ENCODE results near the gene CNDP2. TPM values are rescaled to one million over a fixed set of nuclear protein-coding genes. Genes with fewer than 3 reads are reported as not detected.

The CNDP2 gene
- total and polyA plus RNA-seq, 2 donors (not counting 1 experiment from before 2014, with no cell fraction given), result 121 to 182 TPM

- TF ChIP-seq EZH2 (IDR thresholded peaks at IDR 0.05; ENCODE audit: borderline replicate concordance, insufficient read depth, low read depth, low read length, poor library complexity, severe bottlenecking), result no peak
- TF ChIP-seq, protein P1, sequence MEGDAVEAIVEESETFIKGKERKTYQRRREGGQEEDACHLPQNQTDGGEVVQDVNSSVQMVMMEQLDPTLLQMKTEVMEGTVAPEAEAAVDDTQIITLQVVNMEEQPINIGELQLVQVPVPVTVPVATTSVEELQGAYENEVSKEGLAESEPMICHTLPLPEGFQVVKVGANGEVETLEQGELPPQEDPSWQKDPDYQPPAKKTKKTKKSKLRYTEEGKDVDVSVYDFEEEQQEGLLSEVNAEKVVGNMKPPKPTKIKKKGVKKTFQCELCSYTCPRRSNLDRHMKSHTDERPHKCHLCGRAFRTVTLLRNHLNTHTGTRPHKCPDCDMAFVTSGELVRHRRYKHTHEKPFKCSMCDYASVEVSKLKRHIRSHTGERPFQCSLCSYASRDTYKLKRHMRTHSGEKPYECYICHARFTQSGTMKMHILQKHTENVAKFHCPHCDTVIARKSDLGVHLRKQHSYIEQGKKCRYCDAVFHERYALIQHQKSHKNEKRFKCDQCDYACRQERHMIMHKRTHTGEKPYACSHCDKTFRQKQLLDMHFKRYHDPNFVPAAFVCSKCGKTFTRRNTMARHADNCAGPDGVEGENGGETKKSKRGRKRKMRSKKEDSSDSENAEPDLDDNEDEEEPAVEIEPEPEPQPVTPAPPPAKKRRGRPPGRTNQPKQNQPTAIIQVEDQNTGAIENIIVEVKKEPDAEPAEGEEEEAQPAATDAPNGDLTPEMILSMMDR (IDR thresholded peaks at IDR 0.05), result no peak
- ChIA-PET POLR2A (no interaction called here), CTCF (no interaction called here)
- H3K36me3 ChIP-seq (replicated peaks in 1 of 2; ENCODE audit: control extremely low read depth in 1 of 2, control insufficient read depth in 1 of 2, extremely low read depth in 1 of 2, insufficient read depth in 2 of 2, low read length in 1 of 2), result no peaks in the 10 kb centered on the region
- H3K4me3 ChIP-seq (ENCODE audit: control extremely low read depth in 1 of 5, extremely low read depth in 1 of 5, insufficient read depth in 1 of 5, low read depth in 2 of 5, low read length in 4 of 5), result no peak overlapping the region
- Mint-ChIP-seq H3K27ac (no peak overlapping the region), H3K4me1 (peaks cover 7% of the 10 kb centered on the region), H3K27me3 (peaks cover 36% of the 10 kb centered on the region), H3K9me3 (ENCODE audit: insufficient read depth) (no peaks in the 10 kb centered on the region), H3K4me3 (no peak overlapping the region)
- no peak overlapping the region for H3K27ac ChIP-seq (ENCODE audit: low read length in 2 of 2)
- H3K9ac ChIP-seq (ENCODE audit: low read length), result no peak overlapping the region
- peaks cover 0 to 46% (median 6%) of the 10 kb centered on the region in 4 experiments for H3K27me3 ChIP-seq (replicated peaks in 1 of 4; ENCODE audit: control extremely low read depth in 1 of 4, control insufficient read depth in 3 of 4, insufficient read depth in 4 of 4, low read length in 3 of 4)
- H3K4me2 ChIP-seq (replicated peaks; ENCODE audit: low read depth, low read length, poor library complexity, severe bottlenecking), result no peak overlapping the region
- DNase-seq (no peak), ATAC-seq (ENCODE audit: low read depth) (no peak)
- no peaks in the 10 kb centered on the region for H3K9me3 ChIP-seq (ENCODE audit: control extremely low read depth in 1 of 3, control insufficient read depth in 2 of 3, insufficient read depth in 1 of 3, low read length in 2 of 3)
- no peak overlapping the region for H2AFZ ChIP-seq (ENCODE audit: insufficient read depth, low read depth, low read length, poor library complexity, severe bottlenecking)
- intact Hi-C loops (cut with micrococcal nuclease), result no loop called here
- WGBS (ENCODE audit: insufficient coverage), result 84% methylated on average over 6 of the region's 9 CpGs
- H3K79me2 ChIP-seq (ENCODE audit: control insufficient read depth, insufficient read depth, low read length), result no peaks in the 10 kb centered on the region
- H3K4me1 ChIP-seq (ENCODE audit: control insufficient read depth in 2 of 2, insufficient read depth in 2 of 2, low read length in 2 of 2), result peaks cover 7 to 9% of the 10 kb centered on the region in 2 donors
- H4K20me1 ChIP-seq (ENCODE audit: control insufficient read depth, insufficient read depth, low read length, poor library complexity, severe bottlenecking), result no peaks in the 10 kb centered on the region
Observed at GRCh38 chr18:74454279-74454751, 41.8 kb upstream of the CNDP2 start.

- POLR2A ChIA-PET, result no interaction called here
- no peaks in the 10 kb centered on the region for H4K20me1 ChIP-seq (ENCODE audit: control insufficient read depth, insufficient read depth, low read length, poor library complexity, severe bottlenecking)
- Mint-ChIP-seq H3K4me3 (no peak overlapping the region), H3K27me3 (peaks cover 41% of the 10 kb centered on the region), H3K27ac (no peak overlapping the region), H3K4me1 (peaks cover 7% of the 10 kb centered on the region), H3K9me3 (ENCODE audit: insufficient read depth) (no peaks in the 10 kb centered on the region)
- no peak overlapping the region for H2AFZ ChIP-seq (ENCODE audit: insufficient read depth, low read depth, low read length, poor library complexity, severe bottlenecking)
- TF ChIP-seq, protein P1 (IDR thresholded peaks at IDR 0.05), result no peak
- no peak for TF ChIP-seq EZH2 (IDR thresholded peaks at IDR 0.05; ENCODE audit: borderline replicate concordance, insufficient read depth, low read depth, low read length, poor library complexity, severe bottlenecking)
- no peak overlapping the region for H3K4me3 ChIP-seq (ENCODE audit: control extremely low read depth in 1 of 5, extremely low read depth in 1 of 5, insufficient read depth in 1 of 5, low read depth in 2 of 5, low read length in 4 of 5)
- 80% methylated on average over 1 of the region's 10 CpGs for WGBS (ENCODE audit: insufficient coverage)
- no peaks in the 10 kb centered on the region for H3K36me3 ChIP-seq (replicated peaks in 1 of 2; ENCODE audit: control extremely low read depth in 1 of 2, control insufficient read depth in 1 of 2, extremely low read depth in 1 of 2, insufficient read depth in 2 of 2, low read length in 1 of 2)
- H3K27ac ChIP-seq (ENCODE audit: low read length in 2 of 2), result no peak overlapping the region
- ATAC-seq (ENCODE audit: low read depth) (no peak), DNase-seq (no peak)
- H3K9ac ChIP-seq (ENCODE audit: low read length), result no peak overlapping the region
- no peak overlapping the region for H3K4me2 ChIP-seq (replicated peaks; ENCODE audit: low read depth, low read length, poor library complexity, severe bottlenecking)
- no peaks in the 10 kb centered on the region for H3K9me3 ChIP-seq (ENCODE audit: control extremely low read depth in 1 of 3, control insufficient read depth in 2 of 3, insufficient read depth in 1 of 3, low read length in 2 of 3)
- intact Hi-C loops (cut with micrococcal nuclease), result no loop called here
- H3K4me1 ChIP-seq (ENCODE audit: control insufficient read depth in 2 of 2, insufficient read depth in 2 of 2, low read length in 2 of 2), result peaks cover 7 to 9% of the 10 kb centered on the region in 2 donors
- no peaks in the 10 kb centered on the region for H3K79me2 ChIP-seq (ENCODE audit: control insufficient read depth, insufficient read depth, low read length)
- peaks cover 0 to 49% (median 6%) of the 10 kb centered on the region in 4 experiments for H3K27me3 ChIP-seq (replicated peaks in 1 of 4; ENCODE audit: control extremely low read depth in 1 of 4, control insufficient read depth in 3 of 4, insufficient read depth in 4 of 4, low read length in 3 of 4)
- CTCF ChIA-PET, result no interaction called here
Observed at GRCh38 chr18:74455386-74455785, 40.8 kb upstream of the CNDP2 start.

All from B cell (primary cell).